Stimulated activated CD4-positive, alpha-beta T cell treated with anti-CD3 and anti-CD28 coated beads, TNF-alpha, amount 100 ng/mL, for 24 hours (primary cell): ENCODE data around the gene KIF23.

Source experiments
- DNase-seq, 3 experiments: peaks; one replicate each; pipeline ENCODE4 v3.0.0-alpha.2; 2020; ENCODE audit warnings: low read depth in 3 of 3

KIF23 gene

GRCh38 chr15:69463182-69463756 lies 49.1 kb downstream of the KIF23 start:
- DNase-seq: no peak

DNA sequence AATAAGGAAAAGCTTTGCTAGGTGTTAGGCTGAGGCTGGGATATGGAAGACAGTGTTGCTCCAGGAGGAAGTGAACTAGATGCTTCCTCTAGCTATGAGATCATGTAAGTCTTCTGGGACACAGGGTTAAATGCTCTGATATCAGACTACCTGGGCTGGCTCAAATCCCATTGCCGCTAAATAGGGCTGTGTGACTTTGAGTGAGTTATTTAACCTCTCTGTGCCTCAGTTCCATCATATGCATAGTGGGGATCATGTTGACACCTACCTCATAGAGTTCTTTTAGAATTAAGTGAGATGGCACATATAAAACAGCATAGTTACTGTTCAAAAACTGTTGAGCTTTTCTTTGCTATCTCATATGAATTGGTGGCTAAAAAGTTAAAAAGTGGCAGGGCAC lies 51.1 kb downstream of the KIF23 start:
- DNase-seq: no peak

DNA sequence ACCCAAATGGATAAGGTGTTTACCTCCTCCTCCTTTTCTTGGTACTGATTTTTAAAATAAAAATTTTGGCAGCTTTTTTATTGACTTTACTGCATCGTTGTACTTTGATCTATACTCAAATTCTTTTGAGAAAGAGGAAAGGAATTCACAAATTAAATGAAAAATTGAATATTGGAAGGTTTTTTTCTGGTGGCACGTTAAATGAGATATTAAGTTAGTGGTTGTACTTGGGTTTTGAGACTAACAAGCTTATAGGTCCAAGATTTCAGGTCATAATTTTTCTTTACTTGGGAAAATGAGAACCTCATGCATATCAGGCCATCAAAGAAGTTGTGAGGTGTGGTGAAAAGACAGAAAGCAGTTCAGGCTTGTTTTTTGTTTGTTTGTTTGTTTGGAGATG lies 52.6 kb downstream of the KIF23 start:
- DNase-seq: no peak

DNA sequence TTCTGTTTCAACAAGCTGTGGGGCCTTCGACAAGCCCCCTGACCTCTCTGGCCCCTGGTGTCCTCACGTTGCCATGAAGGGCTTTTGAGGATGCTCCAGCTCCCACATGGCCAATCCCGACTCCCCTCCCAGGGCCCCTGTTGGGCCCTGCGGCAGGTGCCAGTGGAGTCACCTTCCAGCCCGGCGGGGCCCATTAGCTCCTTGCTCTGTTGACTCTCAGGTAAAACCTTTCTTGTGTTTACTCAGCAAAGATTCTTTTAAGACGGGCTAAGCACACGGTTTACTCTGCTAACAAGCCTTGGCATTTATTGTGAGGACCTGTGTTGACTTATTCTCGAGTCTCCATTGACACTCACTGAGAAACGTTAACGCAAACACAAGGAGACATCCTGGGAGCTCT lies 53.5 kb downstream of the KIF23 start:
- DNase-seq: no peak

DNA sequence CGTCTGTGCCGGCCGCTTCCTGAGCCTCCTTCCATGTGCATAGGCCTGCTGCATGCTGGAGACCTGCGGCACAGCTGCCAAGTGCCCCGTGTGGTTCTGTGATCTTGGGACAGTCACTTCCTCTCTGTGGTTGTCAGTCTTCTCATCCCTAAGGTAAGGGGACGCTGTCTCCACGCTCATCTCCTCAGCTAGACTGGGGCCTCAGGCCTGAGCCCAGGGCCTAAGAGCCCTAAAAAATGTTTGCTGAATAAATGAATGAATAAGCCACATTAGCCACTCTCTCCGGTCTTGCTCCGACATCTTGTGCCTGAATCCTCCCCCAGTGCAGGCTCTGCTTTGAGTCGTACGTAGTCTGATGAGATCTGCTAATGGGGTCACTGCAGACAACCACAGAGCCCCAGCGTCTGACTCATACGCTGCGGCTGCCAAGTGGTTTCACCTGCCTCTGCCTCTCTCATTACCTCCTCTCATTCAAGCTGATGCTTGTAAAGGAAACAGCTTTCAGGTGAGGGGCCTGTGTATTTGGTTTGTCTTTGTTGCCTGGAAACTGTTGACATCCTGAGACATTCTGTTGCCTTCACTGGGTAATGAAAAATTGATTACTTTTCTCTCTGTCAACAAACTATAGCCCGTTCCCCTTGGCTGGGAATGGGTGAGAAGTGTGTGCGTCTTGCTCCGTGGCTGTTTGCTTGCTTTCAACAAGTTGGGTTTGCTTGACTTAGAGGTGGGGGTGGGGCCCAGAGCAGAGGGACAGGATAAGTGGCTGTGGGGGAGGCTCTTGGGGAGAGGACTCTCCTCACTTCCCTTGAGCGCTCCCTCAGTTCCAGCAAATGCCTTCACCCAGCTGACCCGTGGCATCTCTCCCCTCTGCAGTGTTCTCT lies 54.3 kb downstream of the KIF23 start:
- DNase-seq: peak; percentile 62 to 80 (median 71)

DNA sequence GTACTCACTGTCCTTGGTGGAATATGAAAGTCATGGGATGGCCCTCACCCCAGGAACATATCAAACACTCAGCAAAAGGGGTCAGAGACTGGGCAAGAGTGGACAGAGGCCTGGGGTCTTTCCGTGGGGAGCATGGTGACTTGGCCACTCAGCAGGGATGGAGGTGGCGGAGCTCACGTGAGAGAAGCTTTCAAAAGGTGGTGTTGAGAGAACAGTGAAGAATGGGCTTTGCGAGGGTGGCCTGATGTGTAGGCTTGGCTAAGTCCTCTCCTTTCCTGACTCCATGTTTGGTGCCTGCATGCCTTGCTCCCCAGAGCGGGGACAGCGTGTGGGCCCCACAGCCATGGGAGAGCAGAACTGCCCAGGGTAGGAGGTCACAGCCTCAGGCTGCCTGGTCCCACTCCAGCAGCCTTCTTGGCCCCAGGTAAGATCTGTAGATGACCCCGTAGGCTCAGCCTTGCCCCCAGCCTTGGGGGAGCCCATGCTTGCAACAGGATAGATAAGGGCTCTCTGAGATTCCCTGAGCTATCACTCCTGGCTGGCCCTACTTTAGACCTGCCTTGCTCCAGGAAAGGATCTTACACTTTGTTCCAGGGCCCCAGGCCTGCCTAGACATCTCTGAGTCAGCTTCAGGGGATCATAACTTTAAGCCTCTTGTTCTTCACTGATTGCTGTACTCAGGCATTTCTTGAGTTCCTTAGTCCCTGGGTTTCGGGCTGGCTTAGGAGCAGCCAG lies 55.5 kb downstream of the KIF23 start:
- DNase-seq: no peak

DNA sequence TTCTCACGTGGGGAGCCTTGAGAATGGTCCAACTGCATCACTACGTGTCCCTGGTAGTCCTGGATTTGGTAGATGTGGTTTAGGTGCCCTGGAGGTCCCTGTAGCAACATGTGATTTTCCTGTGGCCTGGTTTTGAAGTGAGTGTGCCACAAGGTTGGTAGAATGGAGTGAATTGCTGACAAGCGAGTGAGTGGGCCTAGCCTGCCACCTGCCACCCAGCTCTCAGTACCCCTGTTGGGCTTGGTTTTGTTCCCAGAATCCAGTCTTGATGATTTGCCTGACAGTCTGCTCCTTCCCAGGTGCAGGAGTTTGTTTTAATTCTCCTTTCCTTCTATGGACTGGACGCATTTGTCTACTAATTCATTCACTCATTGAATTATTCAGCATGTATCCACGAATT lies 57.9 kb downstream of the KIF23 start:
- no peak for DNase-seq

- DNase-seq: no peak
These were observed 58.4 kb downstream of the KIF23 start for GRCh38 chr15:69472562-69472961.

DNA sequence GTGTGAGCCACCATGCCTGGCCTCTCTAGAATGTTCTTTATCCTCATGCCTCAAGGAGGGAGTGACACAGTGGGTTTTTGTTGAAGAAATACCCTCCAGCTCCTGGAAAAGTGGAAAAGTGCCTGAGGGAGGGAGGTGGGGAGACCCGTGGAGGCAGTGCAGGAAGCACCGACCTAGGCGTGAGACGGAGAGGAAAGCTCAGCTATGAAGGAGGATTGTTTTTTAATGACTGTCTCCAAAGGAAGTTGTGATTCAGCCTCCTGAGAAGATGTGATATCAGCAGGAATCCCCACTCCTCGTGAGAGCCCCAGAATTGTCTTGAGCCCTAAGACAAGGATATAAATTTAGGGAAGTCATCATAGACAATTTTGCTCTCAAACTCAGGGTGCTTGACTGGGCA lies 60.1 kb downstream of the KIF23 start:
- no peak for DNase-seq

- DNase-seq: no peak
These were observed 60.8 kb downstream of the KIF23 start for GRCh38 chr15:69474846-69475455.

GRCh38 chr15:69475769-69476358 lies 61.7 kb downstream of the KIF23 start:
- DNase-seq: peak; percentile 59 to 75 (median 59)

GRCh38 chr15:69476704-69477473 lies 62.7 kb downstream of the KIF23 start:
- no peak for DNase-seq

- no peak for DNase-seq
These were observed 64.2 kb downstream of the KIF23 start for GRCh38 chr15:69478259-69478781.

GRCh38 chr15:69479081-69479480 lies 64.9 kb downstream of the KIF23 start:
- DNase-seq: no peak

DNA sequence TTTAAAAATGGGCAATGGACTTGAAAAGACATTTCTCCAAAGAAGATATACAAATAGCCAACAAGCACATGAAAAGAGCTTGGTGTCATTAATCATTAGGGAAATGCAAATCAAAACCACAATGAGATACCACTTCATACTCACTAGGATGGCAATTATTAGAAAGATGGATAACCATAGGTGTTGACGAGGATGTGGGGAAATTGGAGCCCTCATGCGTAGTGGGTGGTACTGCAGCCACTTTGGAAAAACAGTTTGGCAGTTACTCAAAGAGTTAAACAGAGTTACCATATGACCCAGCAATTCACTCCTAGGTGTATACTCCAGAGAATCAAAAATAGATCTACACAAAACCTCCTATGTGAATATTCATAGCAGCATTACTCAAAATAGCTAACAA lies 65.8 kb downstream of the KIF23 start:
- DNase-seq: no peak

- DNase-seq: no peak
These were observed 66.8 kb downstream of the KIF23 start for GRCh38 chr15:69480932-69481331.

DNA sequence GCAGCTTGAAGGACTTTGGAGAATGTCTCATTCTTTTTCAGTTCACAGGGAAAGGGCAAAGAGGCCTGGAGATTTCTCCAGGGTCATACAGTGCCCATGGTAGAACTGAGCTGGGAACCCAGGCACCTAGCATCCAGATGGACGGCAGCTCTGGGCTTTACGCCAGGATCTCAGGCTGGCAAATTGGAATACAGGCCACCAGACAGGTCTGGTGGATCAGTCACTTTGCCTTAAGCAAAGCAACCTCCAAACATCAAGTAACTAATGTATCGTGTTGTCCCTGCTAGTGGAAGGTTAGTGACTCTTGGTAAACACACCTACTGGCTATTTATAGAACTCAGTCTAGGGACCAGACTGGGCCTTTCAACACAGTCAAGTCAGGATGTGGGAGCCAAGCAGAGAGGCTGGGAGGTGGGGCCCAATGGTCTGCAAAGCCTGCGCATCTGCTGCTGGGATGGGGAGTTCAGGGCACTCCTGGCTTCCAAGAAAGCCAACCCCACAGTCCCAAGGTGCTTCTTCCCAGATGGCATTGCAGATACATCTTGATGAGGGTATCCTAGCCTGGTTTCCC lies 68.6 kb downstream of the KIF23 start:
- DNase-seq: no peak

- DNase-seq: no peak
These were observed 70.7 kb downstream of the KIF23 start for GRCh38 chr15:69484837-69485236.

DNA sequence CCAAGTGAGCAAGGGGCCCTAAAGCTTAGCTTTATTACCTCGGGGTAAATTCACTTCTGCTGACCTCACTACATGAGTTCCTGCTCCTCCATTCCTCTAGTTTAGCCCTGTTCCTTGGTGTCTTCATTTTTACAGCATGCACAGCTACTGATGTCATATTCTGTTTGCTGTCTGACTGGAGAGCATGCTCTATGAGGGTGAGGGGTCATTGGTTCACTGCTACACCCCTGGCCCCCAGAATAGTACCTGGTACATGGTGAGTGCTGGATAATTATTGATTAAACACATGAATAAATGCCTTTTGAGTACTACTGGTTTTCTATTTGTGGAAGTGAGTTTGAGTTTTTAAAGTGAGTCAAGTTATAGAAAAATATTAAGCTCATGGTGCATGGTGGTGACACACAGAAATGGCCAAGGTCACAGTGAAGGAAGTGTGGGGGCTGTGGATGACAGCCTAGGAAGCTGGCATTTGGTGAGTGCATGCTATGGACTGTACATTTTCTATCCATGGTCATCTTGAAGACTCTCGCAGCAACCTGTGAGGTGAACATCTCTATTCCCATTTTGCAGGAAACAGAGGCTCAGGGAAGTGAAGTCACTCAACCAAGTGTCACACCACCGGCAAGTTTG lies 72.4 kb downstream of the KIF23 start:
- no peak for DNase-seq

- no peak for DNase-seq
These were observed 75.0 kb downstream of the KIF23 start for GRCh38 chr15:69489073-69489571.
